ENCODE data around the gene KIF4B.

The KIF4B gene

GRCh38 chr5:155008669-155009068 is 4.9 kb upstream of the KIF4B start:
- DNase-seq (ENCODE audit: low read depth): no peak
- no peak for TF ChIP-seq CTCF (conservative IDR thresholded peaks at IDR 0.05; ENCODE audit: low read length)
- H3K4me3 ChIP-seq (ENCODE audit: low read length): no peak overlapping the region

GRCh38 chr5:155010881-155011280 is 2.7 kb upstream of the KIF4B start:
- no peak overlapping the region for H3K4me3 ChIP-seq (ENCODE audit: low read length)
- TF ChIP-seq CTCF (conservative IDR thresholded peaks at IDR 0.05; ENCODE audit: low read length): no peak
- DNase-seq (ENCODE audit: low read depth): no peak

- no peak for TF ChIP-seq CTCF (conservative IDR thresholded peaks at IDR 0.05; ENCODE audit: low read length)
- no peak overlapping the region for H3K4me3 ChIP-seq (ENCODE audit: low read length)
Observed at GRCh38 chr5:155015239-155015638, 1.7 kb downstream of the KIF4B start.

GRCh38 chr5:155017610-155018009 is 4.1 kb downstream of the KIF4B start:
- TF ChIP-seq CTCF (conservative IDR thresholded peaks at IDR 0.05; ENCODE audit: low read length): no peak
- no peak for DNase-seq (ENCODE audit: low read depth)
- no peak overlapping the region for H3K4me3 ChIP-seq (ENCODE audit: low read length)

More at GRCh38 chr5:155015239-155015638, 1.7 kb downstream of the KIF4B start:
- no peak for DNase-seq (ENCODE audit: low read depth)

- no peak for DNase-seq (ENCODE audit: low read depth)
- no peak overlapping the region for H3K4me3 ChIP-seq (ENCODE audit: low read length)
- TF ChIP-seq CTCF (conservative IDR thresholded peaks at IDR 0.05; ENCODE audit: low read length): no peak
Observed at GRCh38 chr5:155019601-155020226, 6.2 kb downstream of the KIF4B start.

- no peak for DNase-seq (ENCODE audit: low read depth)
- TF ChIP-seq CTCF (conservative IDR thresholded peaks at IDR 0.05; ENCODE audit: low read length): no peak
- H3K4me3 ChIP-seq (ENCODE audit: low read length): no peak overlapping the region
Observed at GRCh38 chr5:155021842-155022241, 8.3 kb downstream of the KIF4B start.

- no peak for DNase-seq (ENCODE audit: low read depth)
- H3K4me3 ChIP-seq (ENCODE audit: low read length): no peak overlapping the region
- TF ChIP-seq CTCF (conservative IDR thresholded peaks at IDR 0.05; ENCODE audit: low read length): no peak
Observed at GRCh38 chr5:155023320-155023719, 9.8 kb downstream of the KIF4B start.

All from AG10803 (cell line).